HEK293T (cell line): ENCODE results near the gene ZNF75A.

Experiments
- CTCF ChIA-PET: fragments of 350-600 bp; formaldehyde crosslinking; extraction: SDS; loops from one replicate; lab custom pipeline; 2021; ENCODE audit warnings: antibody characterized with exemption, inconsistent platforms; lab: Yijun Ruan, JAX
- POLR2A ChIA-PET: fragments of 350-600 bp; formaldehyde crosslinking; extraction: SDS; loops from one replicate; lab custom pipeline; 2020; ENCODE audit warnings: antibody characterized with exemption, inconsistent platforms; lab: Yijun Ruan, JAX
- DNase-seq: peaks from one replicate; pipeline ENCODE4 v3.0.0; 2012; ENCODE audit warnings: mixed read lengths; ENCODE audit errors: extremely low spot score
- ARNT ChIP-seq: fragments of 450-650 bp; IDR thresholded peaks from 2 replicates; pipeline ENCODE4 v1.6.1; 2017; ENCODE audit warnings: mild to moderate bottlenecking
- BHLHE40 ChIP-seq: fragments of 450-650 bp; IDR thresholded peaks from 2 replicates; pipeline ENCODE4 v1.6.1; 2016; ENCODE audit warnings: mild to moderate bottlenecking, moderate library complexity, borderline replicate concordance
- CTBP1 ChIP-seq: fragments of 450-650 bp; IDR thresholded peaks from 2 replicates; pipeline ENCODE4 v1.6.1; 2016; ENCODE audit warnings: borderline replicate concordance
- ELF4 ChIP-seq: fragments of 450-650 bp; IDR thresholded peaks from 2 replicates; pipeline ENCODE4 v1.6.1; 2017; ENCODE audit warnings: antibody characterized with exemption
- FOXA1 ChIP-seq: fragments of 450-650 bp; IDR thresholded peaks from 2 replicates; pipeline ENCODE4 v1.6.1; 2016; ENCODE audit warnings: mild to moderate bottlenecking
- FOXK2 ChIP-seq: fragments of 450-650 bp; IDR thresholded peaks from 2 replicates; pipeline ENCODE4 v1.6.1; 2016; ENCODE audit warnings: mild to moderate bottlenecking
- FOXM1 ChIP-seq: fragments of 450-650 bp; IDR thresholded peaks from 2 replicates; pipeline ENCODE4 v1.6.1; 2017; ENCODE audit warnings: mild to moderate bottlenecking, borderline replicate concordance
- HDGF ChIP-seq: fragments of 450-650 bp; IDR thresholded peaks from 2 replicates; pipeline ENCODE4 v1.6.1; 2017; ENCODE audit warnings: antibody characterized with exemption, borderline replicate concordance
- L3MBTL2 ChIP-seq: fragments of 450-650 bp; conservative IDR thresholded peaks from 2 replicates; pipeline ENCODE4 v1.6.1; 2016; ENCODE audit warnings: mild to moderate bottlenecking
- LEF1 ChIP-seq: fragments of 450-650 bp; IDR thresholded peaks from 2 replicates; pipeline ENCODE4 v1.6.1; 2017; ENCODE audit warnings: mild to moderate bottlenecking, borderline replicate concordance
- NFRKB ChIP-seq: fragments of 450-650 bp; IDR thresholded peaks from 2 replicates; pipeline ENCODE4 v1.6.1; 2016; ENCODE audit warnings: mild to moderate bottlenecking, moderate library complexity
- SP1 ChIP-seq: fragments of 450-650 bp; IDR thresholded peaks from 2 replicates; pipeline ENCODE4 v1.6.1; 2017
- SUZ12 ChIP-seq: fragments of 450-650 bp; IDR thresholded peaks from 2 replicates; pipeline ENCODE4 v1.6.1; 2016; ENCODE audit warnings: mild to moderate bottlenecking
- TARDBP ChIP-seq: fragments of 450-650 bp; IDR thresholded peaks from 2 replicates; pipeline ENCODE4 v1.6.1; 2016
- ZNF384 ChIP-seq: fragments of 450-650 bp; IDR thresholded peaks from 2 replicates; pipeline ENCODE4 v1.6.1; 2016
- TF ChIP-seq, protein P1 (sequence below): fragments of 450-650 bp; IDR thresholded peaks from 2 replicates; pipeline ENCODE4 v1.6.1; 2016

Gene ZNF75A

DNA sequence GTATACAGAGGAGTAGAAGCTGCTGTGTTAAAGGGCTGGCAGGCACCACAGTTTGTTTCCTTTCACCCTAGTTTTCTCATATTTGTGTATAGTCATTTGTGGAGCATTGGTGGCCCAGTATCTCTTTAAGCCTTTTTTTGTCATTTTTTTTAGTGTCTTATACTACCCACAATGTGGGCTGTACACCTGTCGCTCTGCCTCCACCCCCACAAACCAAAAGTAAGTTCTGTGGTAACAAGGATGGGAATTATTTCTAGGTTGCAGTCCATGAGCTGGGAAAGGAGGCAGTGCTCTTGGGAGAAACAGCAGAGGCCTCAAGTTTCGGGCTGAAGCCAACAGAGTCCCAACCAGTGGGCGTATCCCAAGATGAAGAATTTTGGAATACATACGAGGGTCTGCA, 6.2 kb downstream of the ZNF75A start:
- CTCF ChIA-PET, result no interaction called here
- no peak for DNase-seq
- POLR2A ChIA-PET, result no interaction called here
- TF ChIP-seq SP1 (no peak), ZNF384 (no peak), SUZ12 (no peak), NFRKB (no peak), BHLHE40 (no peak), FOXA1 (no peak), L3MBTL2 (no peak), FOXK2 (no peak), LEF1 (no peak), FOXM1 (no peak), TARDBP (no peak), CTBP1 (no peak), HDGF (no peak), ARNT (no peak), ELF4 (no peak)
- TF ChIP-seq, protein P1, sequence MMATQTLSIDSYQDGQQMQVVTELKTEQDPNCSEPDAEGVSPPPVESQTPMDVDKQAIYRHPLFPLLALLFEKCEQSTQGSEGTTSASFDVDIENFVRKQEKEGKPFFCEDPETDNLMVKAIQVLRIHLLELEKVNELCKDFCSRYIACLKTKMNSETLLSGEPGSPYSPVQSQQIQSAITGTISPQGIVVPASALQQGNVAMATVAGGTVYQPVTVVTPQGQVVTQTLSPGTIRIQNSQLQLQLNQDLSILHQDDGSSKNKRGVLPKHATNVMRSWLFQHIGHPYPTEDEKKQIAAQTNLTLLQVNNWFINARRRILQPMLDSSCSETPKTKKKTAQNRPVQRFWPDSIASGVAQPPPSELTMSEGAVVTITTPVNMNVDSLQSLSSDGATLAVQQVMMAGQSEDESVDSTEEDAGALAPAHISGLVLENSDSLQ, result no peak

DNA sequence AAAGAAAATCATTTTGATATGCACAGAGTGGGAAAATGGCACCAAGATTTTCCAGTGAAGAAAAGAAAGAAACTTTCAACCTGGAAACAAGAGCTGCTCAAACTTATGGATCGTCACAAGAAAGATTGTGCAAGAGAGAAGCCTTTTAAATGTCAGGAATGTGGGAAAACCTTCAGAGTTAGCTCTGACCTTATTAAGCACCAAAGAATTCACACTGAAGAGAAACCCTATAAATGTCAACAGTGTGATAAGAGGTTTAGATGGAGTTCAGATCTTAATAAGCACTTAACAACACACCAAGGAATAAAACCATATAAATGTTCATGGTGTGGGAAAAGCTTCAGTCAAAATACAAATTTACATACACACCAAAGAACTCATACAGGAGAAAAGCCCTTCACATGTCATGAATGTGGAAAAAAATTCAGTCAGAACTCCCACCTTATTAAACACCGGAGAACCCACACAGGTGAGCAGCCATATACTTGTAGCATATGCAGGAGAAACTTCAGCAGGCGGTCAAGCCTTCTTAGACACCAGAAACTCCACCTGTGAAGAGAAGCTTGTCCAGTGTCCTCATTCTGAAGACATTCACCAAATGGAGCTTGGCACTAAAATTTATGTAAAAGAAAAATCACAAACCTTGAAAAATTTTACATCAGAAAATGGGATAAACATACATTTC, 12.2 kb downstream of the ZNF75A start:
- CTCF ChIA-PET, result no interaction called here
- no peak for DNase-seq
- peak; percentile 57; the same call in 1 of the 2 replicates for TF ChIP-seq NFRKB
- no peak for TF ChIP-seq TARDBP
- POLR2A ChIA-PET, result no interaction called here

DNA sequence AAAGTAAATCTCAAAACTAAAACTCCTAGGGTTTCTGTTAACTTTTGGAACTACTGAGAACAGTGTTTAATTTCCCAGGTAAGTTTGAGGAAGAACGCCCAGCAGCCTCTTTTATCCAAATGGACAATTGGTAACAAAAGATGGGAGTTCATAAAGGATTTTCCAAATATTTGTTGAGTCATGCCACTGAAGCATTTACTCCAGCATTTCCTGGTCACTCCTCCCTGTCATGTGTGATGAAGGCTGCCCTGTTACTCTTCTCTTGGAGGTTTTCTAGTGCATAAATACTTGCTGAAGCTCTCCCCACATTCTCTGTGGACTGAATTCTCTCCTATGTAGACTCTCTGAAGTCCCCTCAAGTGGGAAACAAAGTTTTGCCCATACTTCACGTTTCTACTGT, 16.5 kb downstream of the ZNF75A start:
- DNase-seq, result no peak
- TF ChIP-seq FOXM1 (no peak), SP1 (no peak)
- CTCF ChIA-PET, result interaction anchor here (0.6 kb wide), 1 partner anchor 55 kb away, joined by 3 read pairs; no protein-coding TSS in a partner anchor
- POLR2A ChIA-PET, result no interaction called here

DNA sequence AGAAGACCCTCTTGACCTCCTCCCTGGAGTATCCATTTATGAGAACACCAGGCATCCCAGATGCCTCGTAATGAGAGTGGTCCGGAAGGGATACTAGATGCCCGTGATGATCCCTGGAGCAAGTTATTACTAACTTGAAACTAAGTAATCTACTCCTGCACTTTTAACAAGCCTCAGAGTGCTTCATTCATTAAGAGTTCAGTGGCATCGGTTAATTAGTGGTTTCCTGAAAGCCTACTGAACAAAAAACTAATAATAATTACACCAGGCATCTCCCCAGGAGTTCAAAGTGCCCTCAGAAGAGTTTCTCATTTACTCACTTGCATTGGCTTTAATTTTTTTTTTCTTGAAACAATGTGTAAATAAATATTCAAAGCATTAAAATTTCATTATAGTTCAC, 22.2 kb downstream of the ZNF75A start:
- TF ChIP-seq ARNT, result no peak
- no peak for TF ChIP-seq FOXM1
- TF ChIP-seq HDGF, result no peak
- no peak for TF ChIP-seq FOXA1
- ChIA-PET POLR2A (no interaction called here), CTCF (no interaction called here)
- no peak for DNase-seq

DNA sequence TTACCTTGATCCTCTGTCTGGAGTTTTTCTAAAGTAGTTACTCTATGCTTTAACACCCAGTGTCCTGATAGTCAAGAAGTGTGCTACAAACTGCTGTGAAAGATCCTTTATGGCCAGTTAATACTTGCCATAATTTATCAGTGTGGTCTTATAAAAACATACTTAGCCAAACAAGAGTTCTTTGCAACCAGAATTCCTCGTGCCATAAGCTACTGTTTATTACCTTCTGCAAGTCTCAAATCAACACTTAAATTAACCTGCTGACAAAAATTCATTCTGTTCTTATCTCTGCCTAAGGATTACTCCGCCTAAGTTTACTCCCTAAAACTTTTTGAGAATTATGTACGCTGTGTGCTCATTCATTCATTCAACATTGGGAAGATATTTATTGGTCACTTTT, 22.8 kb downstream of the ZNF75A start:
- POLR2A ChIA-PET, result no interaction called here
- no peak for DNase-seq
- CTCF ChIA-PET, result interaction anchor here (0.6 kb wide), 1 partner anchor 611 kb away, joined by 3 read pairs; no protein-coding TSS in a partner anchor
- TF ChIP-seq ZNF384 (no peak), LEF1 (no peak), ELF4 (no peak), CTBP1 (no peak), HDGF (no peak), FOXK2 (no peak), BHLHE40 (no peak), NFRKB (no peak), TARDBP (no peak), ARNT (no peak), SUZ12 (no peak), FOXA1 (no peak), FOXM1 (no peak), L3MBTL2 (no peak)
- TF ChIP-seq, protein P1, result no peak

DNA sequence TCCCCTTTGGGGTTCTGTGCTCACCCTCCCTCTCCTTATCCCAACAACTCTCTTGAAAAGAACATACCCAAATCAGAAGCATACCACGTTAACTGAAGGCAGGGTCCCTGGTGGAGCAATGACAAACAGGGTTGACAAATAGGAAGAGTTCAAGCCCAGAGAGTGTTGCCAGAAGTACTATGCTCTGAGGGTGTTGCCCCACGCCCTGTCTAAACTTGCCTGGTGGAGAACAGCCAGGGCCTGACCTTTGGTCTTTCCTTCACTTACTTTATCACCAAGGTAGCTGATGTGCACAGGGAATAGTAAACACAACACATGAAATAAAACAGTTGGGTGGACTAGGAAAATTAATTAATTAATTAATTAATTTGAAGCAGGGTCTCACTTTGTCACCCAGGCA, 23.3 kb downstream of the ZNF75A start:
- POLR2A ChIA-PET, result no interaction called here
- CTCF ChIA-PET, result interaction anchor here (0.6 kb wide), 1 partner anchor 610 kb away, joined by 3 read pairs; no protein-coding TSS in a partner anchor
- no peak for TF ChIP-seq TARDBP
- TF ChIP-seq ARNT, result no peak
- no peak for TF ChIP-seq SP1
- TF ChIP-seq FOXA1, result no peak
- no peak for TF ChIP-seq FOXM1
- DNase-seq, result no peak

DNA sequence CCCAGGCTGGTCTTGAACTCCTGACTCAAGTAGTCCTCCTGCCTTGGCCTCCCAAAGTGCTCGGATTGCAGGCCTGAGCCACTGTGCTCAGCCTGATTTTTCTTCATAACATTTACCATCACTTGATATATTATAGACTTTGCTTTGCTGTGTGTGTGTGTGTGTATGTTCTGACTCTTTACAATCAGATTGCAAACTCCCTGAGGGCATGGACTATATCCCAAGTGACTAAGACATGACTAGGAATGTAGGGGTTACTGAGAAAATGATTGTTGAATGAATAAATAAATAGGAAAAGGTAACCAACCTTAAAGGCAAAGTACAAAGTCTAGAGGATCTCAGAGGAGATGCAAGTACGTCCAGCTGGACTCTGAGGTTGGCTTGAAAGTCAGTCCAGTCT, 40.7 kb downstream of the ZNF75A start:
- TF ChIP-seq LEF1, result no peak
- no peak for TF ChIP-seq FOXA1
- TF ChIP-seq SUZ12, result no peak
- no peak for TF ChIP-seq ZNF384
- no peak for TF ChIP-seq L3MBTL2
- TF ChIP-seq NFRKB, result no peak
- no peak for TF ChIP-seq TARDBP
- no peak for TF ChIP-seq BHLHE40
- TF ChIP-seq CTBP1, result no peak
- no peak for TF ChIP-seq ELF4
- TF ChIP-seq SP1, result no peak
- TF ChIP-seq, protein P1, result no peak
- no peak for TF ChIP-seq HDGF
- TF ChIP-seq FOXK2, result no peak
- ChIA-PET POLR2A (no interaction called here), CTCF (no interaction called here)
- DNase-seq, result no peak
